Measurements from ENCODE around the gene RAI1.

DNA sequence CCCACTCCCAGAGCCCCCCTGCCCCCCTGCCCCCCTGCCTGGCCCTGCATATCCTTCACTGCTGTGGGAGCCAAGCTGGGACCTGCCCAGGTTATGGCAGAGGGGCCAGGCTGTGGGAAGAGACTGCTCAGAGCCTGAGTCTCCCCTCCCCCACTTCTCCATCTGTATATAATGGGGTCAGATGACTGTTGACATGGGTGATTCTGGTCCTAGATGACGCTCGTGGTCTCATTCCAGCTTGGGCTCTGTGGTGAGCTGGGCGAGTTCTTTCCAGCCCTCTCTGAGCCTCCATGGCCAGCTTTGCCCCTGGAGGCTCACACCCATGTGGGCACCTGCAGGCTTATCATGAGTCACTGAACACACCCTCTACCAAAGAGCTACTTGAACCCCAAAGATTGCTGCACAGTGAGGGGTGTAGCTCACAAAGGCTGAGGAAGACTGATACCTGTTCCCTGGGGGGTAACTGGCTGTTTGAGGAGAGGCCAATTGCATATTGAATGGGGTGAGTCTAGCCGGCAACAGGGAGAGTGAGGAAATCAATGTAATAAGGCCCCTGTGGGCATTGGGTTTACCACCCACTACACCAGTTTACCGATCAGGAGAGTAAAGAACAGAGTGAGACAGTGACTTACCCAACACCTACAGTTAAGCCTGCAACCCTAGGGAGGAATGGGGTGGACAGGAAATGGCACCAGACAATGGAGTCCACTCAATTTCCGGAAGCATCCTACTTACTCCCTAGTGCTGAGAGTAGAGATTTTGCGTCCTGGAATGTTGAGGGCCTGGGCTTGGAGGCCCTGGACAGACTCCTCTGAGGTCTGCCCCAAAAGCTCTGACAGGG, 159.7 kb downstream of the RAI1 start:
- TF ChIP-seq, protein P1, sequence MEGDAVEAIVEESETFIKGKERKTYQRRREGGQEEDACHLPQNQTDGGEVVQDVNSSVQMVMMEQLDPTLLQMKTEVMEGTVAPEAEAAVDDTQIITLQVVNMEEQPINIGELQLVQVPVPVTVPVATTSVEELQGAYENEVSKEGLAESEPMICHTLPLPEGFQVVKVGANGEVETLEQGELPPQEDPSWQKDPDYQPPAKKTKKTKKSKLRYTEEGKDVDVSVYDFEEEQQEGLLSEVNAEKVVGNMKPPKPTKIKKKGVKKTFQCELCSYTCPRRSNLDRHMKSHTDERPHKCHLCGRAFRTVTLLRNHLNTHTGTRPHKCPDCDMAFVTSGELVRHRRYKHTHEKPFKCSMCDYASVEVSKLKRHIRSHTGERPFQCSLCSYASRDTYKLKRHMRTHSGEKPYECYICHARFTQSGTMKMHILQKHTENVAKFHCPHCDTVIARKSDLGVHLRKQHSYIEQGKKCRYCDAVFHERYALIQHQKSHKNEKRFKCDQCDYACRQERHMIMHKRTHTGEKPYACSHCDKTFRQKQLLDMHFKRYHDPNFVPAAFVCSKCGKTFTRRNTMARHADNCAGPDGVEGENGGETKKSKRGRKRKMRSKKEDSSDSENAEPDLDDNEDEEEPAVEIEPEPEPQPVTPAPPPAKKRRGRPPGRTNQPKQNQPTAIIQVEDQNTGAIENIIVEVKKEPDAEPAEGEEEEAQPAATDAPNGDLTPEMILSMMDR (IDR thresholded peaks at IDR 0.05): no peak
- peak in 1 of 2 donors; percentile 23 for TF ChIP-seq POLR2A (IDR thresholded peaks at IDR 0.05)
